ENCODE data around the gene STRN.

DNA sequence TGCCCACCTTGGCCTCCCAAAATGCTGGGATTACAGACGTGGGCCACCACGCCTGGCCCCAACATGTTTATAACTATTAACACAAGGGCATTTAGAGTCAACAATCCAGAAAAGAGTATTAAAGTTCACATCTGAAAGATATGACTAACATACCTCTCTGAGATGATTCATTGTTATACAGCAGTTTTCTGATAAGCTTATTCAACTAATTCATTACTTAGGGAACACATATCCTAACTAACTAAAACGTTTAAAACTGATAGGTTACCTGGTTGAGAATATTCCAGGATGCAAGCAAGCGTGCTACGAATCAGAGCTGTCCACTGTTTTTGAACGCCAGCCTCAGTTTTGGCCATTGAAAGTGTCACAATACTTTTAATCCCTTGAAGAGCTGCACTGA, 34.0 kb upstream of the STRN start:
- TF ChIP-seq, protein P1, sequence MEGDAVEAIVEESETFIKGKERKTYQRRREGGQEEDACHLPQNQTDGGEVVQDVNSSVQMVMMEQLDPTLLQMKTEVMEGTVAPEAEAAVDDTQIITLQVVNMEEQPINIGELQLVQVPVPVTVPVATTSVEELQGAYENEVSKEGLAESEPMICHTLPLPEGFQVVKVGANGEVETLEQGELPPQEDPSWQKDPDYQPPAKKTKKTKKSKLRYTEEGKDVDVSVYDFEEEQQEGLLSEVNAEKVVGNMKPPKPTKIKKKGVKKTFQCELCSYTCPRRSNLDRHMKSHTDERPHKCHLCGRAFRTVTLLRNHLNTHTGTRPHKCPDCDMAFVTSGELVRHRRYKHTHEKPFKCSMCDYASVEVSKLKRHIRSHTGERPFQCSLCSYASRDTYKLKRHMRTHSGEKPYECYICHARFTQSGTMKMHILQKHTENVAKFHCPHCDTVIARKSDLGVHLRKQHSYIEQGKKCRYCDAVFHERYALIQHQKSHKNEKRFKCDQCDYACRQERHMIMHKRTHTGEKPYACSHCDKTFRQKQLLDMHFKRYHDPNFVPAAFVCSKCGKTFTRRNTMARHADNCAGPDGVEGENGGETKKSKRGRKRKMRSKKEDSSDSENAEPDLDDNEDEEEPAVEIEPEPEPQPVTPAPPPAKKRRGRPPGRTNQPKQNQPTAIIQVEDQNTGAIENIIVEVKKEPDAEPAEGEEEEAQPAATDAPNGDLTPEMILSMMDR (IDR thresholded peaks at IDR 0.05), result no peak
- TF ChIP-seq POLR2AphosphoS5 (IDR thresholded peaks at IDR 0.05), result no peak
- TF ChIP-seq POLR2A (IDR thresholded peaks at IDR 0.05), result no peak

Data from prostate gland (tissue), 2 donors.